HG03097 (cell line): ENCODE results near the gene LCE1E.

Experiments
- ATAC-seq: cut with Tn5 transposase; IDR thresholded peaks from one replicate; pipeline ENCODE4 v1.9.1; 2021; ENCODE audit not compliant: unreplicated experiment, low FRiP score

Gene LCE1E, protein sequence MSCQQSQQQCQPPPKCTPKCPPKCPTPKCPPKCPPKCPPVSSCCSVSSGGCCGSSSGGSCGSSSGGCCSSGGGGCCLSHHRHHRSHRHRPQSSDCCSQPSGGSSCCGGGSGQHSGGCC

DNA sequence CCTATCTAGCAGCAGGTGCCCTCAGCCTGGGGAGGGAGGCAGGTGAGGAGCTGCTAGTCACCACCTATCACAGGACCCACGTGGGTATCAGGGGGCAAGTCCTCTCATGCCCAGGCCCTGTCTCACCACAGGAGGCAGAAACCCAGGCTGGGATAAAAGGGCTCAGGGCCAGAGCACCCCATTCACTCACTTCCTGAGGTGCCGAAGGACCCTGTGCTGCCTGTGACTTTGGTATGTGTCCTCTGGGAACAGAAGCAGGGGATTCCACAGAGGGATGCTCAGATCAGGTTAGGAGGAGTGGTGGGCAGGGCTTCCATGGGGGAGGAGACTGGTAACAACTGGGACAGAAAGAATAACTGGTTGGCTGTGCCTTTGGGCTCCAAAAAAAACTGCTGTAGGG, at the start of gene LCE1E:
LCE1E (plus strand) TSS at position 181 of the 400 bp plus-strand sequence. CDS start 1,043 bp downstream, outside the sequence.
- ATAC-seq, result no peak

DNA sequence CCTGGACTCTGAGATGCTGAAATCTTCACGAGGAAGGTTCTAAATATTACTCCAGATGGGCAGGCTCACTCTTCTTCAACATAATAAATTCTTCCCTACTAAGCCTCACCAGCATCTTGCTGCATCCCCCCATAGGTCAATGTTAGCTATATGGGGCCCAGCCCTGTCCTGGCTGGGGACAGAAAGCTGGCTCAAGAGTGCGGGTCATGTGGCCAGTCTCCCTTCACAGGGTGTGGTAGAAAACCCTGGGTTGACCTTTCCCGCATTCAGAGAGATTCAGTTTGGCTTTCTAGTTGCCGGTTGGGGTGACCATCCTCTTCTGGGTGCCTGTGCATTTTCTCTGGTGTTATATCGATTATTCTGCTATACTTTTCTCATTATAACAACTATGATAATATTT, 48.1 kb upstream of the LCE1E start:
- no peak for ATAC-seq

DNA sequence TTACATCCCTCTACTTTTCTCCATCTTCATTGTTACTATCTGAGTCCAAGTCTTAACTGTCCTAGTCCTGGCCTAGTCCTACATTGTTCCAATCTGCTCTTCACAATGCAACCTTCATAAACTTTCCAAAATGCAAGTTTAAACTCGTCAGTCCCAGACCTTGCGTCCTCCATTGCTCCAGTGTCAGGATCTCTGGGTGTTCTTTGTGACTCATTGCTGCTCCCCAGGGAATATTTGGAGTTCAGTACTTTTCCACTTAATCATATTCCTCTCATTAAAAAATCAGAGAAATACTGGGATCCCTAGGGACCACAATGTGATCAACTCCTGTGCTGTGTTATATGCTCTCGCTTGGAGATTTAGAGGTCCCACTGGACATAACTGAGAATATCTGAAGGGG, 46.2 kb upstream of the LCE1E start:
- ATAC-seq, result no peak

DNA sequence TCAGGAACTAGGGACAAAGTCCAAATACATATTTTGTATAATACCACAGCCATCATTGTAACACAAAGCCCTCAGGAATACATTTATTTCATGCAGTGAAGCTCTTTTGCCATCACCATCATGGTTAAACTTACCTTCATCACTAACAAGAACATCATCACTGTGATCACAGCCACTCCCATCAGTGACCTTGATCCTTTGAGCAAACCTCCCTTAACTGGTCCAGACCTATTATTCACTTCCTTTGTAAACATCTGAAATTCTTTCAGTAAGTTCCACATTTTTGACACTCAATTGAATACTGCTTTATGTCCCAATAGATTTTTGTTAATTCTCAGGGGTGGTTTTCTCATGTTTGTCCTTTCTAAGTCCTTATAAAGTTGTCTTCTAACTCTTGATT, 44.4 kb upstream of the LCE1E start:
- ATAC-seq, result no peak

DNA sequence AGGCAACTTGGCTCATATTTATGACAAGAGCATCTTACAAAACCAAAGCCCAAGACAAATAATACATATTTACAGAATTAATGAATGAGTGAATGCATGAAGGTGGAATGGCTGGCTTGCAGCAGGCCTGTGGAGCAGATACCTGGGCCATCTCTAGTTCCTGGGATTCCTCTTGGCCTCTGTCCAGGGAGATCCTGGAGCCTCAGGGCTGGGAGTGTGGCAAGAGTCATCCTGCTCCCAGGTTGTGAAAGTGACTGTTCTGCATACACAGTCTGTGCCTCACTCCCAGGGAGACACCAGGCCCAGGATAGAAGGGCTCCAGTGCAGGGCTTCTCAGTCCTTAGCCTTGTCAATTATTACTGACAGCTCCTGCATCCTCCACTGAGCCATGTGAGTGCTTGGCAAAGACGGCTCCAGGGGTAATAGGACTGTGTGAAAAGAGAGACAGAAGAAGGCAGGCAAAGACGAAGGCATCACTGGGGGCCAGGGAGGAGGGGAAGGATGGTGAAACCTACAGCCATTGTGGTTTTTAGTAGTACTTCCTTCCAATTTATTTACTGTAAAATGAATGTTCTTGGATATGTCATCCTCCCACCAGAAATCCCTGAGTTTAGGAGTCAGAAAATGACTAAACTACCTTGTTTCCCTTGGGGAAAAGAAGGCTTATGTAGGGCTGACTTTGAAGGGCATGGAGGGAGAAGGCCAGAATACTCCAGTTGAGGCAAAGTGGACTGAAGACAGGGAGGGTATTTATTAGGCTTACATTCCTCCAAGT, 42.5 kb upstream of the LCE1E start:
- no peak for ATAC-seq

DNA sequence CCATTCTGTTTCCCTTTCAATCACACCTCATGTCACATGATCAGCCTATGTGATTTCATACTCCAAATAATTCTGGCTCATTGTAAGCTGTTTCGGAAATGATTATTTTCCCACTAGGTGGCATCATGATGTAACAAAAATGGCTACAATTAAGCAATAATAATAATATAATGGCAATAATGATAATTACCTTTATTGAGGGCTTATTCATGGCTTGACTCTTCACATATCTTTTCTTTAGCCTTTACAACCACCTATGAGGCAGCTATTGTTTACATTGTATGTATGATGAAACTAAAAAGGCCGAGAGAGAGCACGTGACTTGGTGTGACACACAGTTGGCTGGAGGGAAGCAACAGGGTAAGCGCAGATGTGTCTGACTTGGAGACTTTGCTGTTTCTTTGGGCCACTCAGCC, 40.8 kb upstream of the LCE1E start:
- ATAC-seq, result no peak

DNA sequence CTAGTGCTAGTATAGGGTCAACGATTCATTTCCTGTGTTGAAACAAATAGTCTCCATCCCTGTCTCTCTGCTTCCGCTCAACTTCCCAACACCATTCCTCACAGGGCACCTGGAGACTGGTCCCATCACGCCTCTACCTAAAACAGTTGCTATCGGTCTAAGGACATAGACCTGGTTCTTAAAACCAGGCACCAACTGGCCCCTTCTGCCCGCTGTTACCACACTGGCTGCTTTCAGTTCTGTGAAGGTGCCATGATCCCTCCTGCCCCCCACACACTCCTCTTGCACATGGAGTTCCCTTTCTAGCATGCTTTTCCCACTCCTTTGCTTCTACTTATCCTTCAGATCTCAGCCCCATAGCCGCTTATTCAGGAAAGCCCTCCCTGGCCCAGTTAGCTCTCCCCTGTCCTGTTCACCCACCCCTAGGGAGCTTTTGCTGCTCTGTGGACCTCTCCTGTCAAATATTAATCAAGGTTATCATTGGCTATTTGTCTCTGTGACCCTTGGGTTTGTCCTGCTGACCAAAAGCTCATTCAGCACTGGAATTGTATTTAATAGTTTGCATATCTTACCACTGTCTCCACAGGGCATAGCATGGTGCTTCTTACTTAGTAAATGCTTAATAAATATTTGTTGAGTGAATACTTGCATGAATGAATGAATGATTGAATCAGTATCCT, 40.2 kb upstream of the LCE1E start:
- no peak for ATAC-seq

DNA sequence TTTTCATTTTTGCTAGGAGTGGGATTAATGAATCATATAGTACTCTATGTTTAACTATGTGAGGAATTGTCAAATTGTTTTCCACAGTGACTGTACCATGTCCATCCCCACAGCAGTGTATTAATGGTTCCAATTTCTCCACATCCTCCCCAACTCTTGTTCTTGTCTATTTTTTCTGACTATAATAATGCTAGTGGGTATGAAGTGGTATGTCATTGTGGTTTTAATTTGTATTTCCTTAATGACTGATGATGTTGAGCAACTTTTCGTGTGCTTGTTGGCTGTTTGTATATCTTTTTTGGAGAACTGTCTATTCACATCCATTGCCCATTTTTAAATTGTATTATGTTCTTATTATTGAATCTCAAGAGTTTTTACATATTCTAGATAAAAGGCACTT, 38.2 kb upstream of the LCE1E start:
- ATAC-seq, result no peak

DNA sequence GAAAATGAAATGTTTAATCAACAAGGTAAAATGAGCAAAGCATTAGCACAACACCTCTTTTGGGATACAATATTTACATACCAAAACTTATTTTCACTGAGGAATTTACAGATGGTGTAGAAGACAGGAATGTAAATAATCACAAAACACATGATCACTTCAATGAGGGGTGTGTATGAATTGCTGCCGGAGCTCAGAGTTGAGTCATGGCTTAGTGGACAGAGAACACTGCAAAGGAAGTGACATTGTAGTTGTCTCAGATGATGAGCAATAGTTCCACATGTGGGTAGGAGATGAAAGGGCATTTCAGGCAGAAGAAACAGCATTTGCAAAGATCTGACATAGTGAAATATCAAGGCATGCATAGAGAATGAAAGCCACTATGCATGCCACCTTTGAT, 33.8 kb upstream of the LCE1E start:
- ATAC-seq, result no peak

DNA sequence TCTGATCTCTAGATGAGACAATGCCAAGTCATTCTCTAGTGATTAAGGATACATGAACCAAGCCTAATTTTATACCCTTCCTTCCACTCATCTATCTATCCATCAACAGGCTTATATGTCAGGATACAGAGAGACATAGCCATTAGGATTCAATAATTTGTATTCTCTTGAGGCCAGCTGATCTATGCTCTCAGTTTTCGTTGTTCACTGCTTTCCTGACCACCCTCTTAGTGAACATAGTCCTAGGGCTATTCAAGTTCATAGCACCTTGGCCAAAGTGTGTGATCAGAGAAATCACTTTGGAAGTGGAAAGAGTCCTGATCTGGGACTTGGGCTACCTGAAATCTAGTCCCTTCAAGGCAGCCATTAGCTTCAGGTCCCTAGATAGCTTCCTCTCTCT, 32.5 kb upstream of the LCE1E start:
- no peak for ATAC-seq

DNA sequence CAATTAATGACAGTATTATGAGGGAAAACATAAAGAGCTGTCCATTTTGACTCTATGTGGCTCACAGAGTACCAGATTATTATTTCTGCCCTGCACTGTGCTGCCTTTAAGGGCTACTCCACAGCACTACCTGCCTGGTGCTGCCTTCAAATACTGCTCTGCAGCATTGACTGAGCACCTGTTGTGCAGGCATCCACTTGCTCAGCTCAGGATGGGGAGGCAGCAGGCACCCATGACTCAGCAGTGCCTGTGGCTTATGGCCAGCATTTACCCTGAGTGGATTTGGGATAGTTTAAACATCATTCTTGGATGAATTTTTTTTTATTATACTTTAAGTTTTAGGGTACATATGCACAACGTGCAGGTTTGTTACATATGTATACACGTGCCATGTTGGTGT, 29.2 kb upstream of the LCE1E start:
- no peak for ATAC-seq

DNA sequence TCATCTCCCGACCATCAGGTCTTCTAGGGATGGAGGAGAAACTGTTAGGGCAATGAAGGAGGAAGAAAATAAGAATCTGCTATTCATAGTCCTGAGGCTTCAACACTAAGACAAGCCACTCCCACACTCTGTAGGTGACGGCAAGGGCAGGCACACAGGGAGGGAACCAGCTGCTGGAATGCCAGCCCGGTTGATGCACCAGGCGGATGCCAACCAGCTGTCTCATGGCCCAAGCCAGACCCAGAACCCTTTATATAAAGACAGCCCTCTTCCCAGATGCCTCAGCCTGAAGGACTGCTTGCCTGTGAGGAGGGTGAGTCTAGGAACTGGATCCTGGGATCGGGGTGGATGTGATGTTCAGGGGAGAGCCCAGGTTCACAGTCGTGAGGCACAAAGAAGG, 28.3 kb upstream of the LCE1E start, which contains the start of gene KPRP:
KPRP (plus strand) TSS at position 279 of the 400 bp plus-strand sequence. CDS start 1,564 bp downstream, outside the sequence.
- ATAC-seq, result no peak

DNA sequence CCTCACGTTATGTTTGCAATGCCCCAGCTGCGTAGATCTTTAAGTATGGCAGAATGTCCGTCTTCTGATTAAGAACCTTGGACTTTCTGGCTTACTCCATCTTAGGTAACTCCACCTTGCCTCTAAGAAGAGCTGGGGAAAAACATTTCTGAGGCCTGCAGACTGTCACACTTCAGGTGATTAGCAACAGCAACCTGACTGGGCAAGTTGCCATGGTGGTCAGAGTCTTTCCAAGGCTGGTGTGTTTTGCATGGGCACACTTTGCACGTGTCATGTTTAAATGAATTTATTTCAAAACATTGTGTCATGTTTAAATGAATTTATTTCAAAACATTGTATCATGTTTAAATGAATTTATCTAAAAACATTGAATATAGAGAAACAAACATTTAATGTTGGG, 27.4 kb upstream of the LCE1E start:
- no peak for ATAC-seq

DNA sequence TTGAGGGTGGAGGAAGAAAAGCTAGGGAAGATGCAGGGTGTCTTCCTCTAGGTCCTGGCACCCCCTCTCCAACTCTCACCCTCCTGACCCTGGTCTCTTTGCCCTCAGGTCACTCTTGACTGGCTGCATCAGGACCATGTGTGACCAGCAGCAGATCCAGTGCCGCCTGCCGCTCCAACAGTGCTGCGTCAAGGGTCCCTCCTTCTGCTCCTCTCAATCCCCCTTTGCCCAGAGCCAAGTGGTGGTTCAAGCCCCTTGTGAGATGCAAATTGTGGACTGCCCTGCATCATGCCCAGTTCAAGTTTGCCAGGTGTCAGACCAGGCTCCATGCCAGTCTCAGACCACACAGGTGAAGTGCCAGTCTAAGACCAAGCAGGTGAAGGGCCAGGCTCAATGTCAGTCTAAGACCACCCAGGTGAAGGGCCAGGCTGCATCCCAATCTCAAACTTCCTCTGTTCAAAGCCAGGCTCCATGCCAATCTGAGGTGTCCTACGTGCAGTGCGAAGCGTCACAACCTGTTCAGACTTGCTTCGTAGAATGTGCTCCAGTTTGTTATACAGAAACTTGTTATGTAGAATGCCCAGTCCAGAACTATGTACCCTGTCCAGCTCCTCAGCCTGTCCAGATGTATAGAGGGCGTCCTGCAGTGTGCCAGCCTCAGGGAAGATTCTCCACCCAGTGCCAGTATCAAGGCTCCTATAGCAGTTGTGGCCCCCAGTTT, 26.4 kb upstream of the LCE1E start:
- ATAC-seq, result no peak

DNA sequence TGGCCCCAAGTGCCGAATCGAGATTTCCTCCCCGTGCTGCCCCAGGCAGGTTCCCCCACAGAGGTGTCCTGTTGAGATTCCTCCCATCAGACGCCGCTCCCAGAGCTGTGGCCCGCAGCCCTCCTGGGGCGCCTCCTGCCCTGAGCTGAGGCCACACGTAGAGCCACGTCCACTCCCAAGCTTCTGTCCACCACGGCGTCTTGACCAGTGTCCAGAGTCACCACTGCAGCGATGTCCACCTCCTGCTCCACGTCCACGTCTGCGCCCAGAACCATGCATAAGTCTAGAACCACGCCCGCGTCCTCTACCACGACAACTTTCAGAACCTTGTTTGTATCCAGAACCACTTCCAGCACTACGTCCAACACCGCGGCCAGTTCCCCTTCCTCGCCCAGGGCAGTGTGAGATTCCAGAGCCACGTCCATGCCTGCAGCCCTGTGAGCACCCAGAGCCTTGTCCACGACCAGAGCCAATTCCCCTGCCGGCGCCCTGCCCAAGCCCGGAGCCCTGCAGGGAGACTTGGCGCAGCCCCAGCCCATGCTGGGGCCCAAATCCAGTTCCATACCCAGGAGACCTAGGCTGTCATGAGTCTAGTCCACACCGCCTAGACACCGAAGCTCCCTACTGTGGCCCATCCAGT, 25.4 kb upstream of the LCE1E start:
- no peak for ATAC-seq

DNA sequence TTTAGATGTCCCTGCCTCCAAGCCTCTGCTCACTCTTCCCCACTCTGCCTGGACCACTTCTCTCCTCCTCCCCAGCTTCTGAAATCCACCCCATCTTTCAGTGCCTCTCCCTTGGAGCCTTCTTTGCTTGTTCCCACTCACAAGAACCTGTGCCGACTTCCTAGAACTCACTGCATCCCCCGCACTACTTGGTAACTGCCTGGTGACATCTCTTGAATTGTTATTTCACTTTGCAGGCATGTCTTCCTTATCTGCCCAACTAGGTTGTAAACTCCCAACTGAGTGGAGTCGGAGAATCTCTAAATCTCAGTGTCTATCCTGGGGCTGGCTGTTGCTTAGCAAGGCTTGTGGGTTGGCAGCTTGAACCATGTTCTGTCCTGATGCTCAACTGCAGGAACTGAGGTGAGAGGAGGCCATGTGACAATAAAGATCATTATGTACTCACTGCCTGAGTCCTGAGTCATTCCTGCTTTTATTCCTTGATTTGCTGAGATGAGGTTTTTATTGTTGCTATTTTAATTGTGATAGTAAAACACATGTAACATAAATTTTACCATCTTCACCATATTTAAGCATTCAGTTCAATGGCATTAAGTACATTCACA, 24.3 kb upstream of the LCE1E start:
- no peak for ATAC-seq

DNA sequence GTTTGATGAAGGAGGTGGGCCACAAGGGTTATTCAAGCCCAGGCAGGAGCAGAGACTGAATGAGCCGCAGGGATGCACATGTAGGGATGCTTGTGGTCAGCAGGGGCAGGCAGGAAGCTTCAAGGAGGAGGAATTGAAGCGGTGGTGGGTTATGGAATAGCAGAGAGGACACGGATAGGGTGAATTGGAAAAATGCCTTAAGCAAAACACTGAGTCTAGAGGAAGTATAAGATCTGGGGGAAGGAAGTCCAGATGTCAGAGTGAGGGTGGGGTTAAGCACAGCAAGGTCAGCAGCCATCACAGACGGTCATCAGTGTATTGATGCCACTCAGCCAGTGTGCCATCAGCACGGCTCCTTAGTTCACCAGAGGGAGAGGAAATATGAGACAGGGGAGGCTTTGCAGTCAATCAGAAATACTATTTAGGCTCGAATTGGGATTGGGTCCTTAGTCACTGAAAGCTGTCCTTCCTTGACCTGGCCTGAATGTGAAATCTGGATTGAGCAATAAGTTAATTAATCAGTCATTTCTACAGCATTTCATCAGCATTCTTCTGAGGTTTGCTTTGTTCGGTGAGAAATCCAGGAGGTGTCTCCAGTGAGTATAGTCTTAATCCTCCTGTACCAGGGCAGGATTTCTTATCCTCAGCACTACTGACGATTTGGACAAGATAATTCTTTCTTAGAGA, 17.1 kb upstream of the LCE1E start:
- ATAC-seq, result no peak

DNA sequence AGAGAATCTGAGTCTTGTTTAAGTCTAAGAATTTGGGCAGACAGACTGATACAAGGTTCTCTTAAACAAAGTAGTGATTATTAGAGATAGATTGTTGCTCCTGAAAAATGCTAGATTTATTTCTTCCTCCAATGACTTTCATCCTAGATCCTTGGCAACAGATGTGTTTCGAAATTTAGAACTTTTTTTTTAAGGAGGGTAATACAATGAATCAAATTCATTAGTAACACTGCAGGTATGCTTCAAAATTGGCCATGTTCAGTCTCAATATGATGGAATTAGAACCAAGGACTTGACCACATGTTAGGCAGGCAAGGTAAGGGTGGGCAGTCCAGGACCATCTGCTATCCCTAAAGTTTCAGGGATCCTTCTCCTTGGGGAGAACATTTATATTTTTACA, 15.6 kb upstream of the LCE1E start:
- ATAC-seq, result no peak

DNA sequence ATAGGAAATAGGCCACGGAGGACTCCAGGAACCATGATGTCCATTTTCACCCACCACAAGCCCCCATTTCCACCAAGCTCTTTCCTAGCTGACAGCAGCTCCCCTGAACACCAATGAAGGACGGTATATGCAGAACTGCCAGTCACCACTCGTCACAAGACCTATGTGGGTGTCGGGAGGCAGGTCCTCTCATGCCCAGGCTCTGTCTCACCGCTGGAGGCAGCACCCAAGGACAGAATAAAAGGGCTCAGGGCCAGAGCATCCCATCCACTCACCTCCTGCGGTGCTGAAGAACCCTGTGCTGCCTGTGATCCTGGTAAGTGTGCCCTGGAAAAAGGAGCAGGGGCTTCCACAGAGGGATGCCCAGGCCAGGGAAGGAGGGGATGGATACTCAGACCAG, 11.2 kb upstream of the LCE1E start, which contains the start of gene LCE1F:
LCE1F (plus strand) TSS at position 266 of the 400 bp plus-strand sequence. CDS start 1,232 bp downstream, outside the sequence.
- no peak for ATAC-seq

DNA sequence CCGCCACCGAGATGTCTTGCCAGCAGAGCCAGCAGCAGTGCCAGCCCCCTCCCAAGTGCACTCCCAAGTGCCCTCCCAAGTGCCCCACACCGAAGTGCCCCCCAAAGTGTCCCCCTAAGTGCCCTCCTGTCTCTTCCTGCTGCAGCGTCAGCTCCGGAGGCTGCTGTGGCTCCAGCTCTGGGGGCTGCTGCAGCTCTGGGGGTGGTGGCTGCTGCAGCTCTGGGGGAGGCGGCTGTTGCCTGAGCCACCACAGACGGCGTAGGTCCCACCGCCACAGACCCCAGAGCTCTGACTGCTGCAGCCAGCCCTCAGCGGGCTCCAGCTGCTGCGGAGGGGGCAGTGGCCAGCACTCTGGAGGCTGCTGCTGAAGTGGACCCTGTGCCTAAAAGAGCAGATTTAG, 9.7 kb upstream of the LCE1E start:
- ATAC-seq, result no peak
